Caco-2 (cell line): ENCODE measurements around the gene EIF1AD. TPM values are rescaled to one million over a fixed set of nuclear protein-coding genes. Genes with fewer than 3 reads are reported as not detected.

Source experiments
- BruUV-seq: library from RNA; stranded (reverse); fragments of 400-500 nt; replicated peaks from 2 replicates; lab custom pipeline; 2021; lab: Mats Ljungman, UMichigan
- CTCF ChIA-PET: fragments of 300-600 bp; sonication (Branson Sonifier 250); formaldehyde crosslinking; loops from one replicate; lab custom pipeline; 2022; ENCODE audit warnings: antibody characterized with exemption; lab: Charles Lee
- POLR2A ChIA-PET: fragments of 300-600 bp; sonication (Branson Sonifier 250); formaldehyde crosslinking; loops from one replicate; lab custom pipeline; 2022; ENCODE audit warnings: antibody characterized with exemption; lab: Charles Lee
- DNase-seq, 2 experiments: peaks; one replicate each; pipeline versions ENCODE4 v3.0.0 to v3.0.0-alpha.2; 2020 to 2022
- H3K27me3 ChIP-seq: replicated peaks from 2 replicates; pipeline ENCODE4 v1.6.0; 2011; ENCODE audit warnings: low read length; ENCODE audit not compliant: control insufficient read depth, insufficient read depth
- H3K36me3 ChIP-seq: 2 replicates; pipeline ENCODE4 v1.5.1; 2011; ENCODE audit warnings: low read length; ENCODE audit not compliant: control insufficient read depth, insufficient read depth
- H3K4me1 ChIP-seq: fragments of 250-450 bp; sonication (Bioruptor Pico); 2 replicates; pipeline ENCODE4 v1.5.1; 2020; ENCODE audit warnings: mild to moderate bottlenecking
- H3K4me3 ChIP-seq: 2 replicates; pipeline ENCODE4 v1.5.1; 2011; ENCODE audit warnings: low read depth, mild to moderate bottlenecking, control low read depth, low read length
- H3K9me3 ChIP-seq: fragments of 250-450 bp; sonication (Bioruptor Pico); 2 replicates; pipeline ENCODE4 v1.5.1; 2020; ENCODE audit warnings: mild to moderate bottlenecking, moderate library complexity
- H3K27ac Mint-ChIP-seq: one replicate; pipeline ENCODE4 v1.8.0; 2022; ENCODE audit warnings: mixed read lengths; ENCODE audit not compliant: unreplicated experiment
- H3K27me3 Mint-ChIP-seq: one replicate; pipeline ENCODE4 v1.8.0; 2022; ENCODE audit warnings: mixed read lengths; ENCODE audit not compliant: insufficient read depth, unreplicated experiment
- H3K36me3 Mint-ChIP-seq: one replicate; pipeline ENCODE4 v1.8.0; 2022; ENCODE audit warnings: mild to moderate bottlenecking, mixed read lengths; ENCODE audit not compliant: insufficient read depth, unreplicated experiment
- H3K4me1 Mint-ChIP-seq: one replicate; pipeline ENCODE4 v1.8.0; 2022; ENCODE audit warnings: low read depth, mixed read lengths; ENCODE audit not compliant: unreplicated experiment
- H3K4me3 Mint-ChIP-seq: one replicate; pipeline ENCODE4 v1.8.0; 2022; ENCODE audit warnings: mild to moderate bottlenecking, moderate library complexity, mixed read lengths; ENCODE audit not compliant: unreplicated experiment
- H3K9me3 Mint-ChIP-seq: one replicate; pipeline ENCODE4 v1.8.0; 2022; ENCODE audit warnings: mixed read lengths; ENCODE audit not compliant: unreplicated experiment
- intact Hi-C: fragments of 100-400 bp; cut with micrococcal nuclease; formaldehyde crosslinking; loops from one replicate; pipeline ENCODE4 v1.10.0; 2022; ENCODE audit not compliant: unreplicated experiment
- total RNA-seq: library from RNA; stranded (reverse); gene quantifications from 2 replicates; pipeline ENCODE4 v1.2.3, GENCODE V29; 2022
- TF ChIP-seq, protein P1 (sequence below), 2 experiments: fragments of 200-600 bp in 1 of 2; IDR thresholded peaks; 1 replicate in 1 of 2; 2 replicates in 1 of 2; pipeline versions ENCODE4 v1.5.1 to v1.8.0; 2011 to 2022; ENCODE audit warnings: antibody characterized with exemption in 1 of 2, control low read depth in 1 of 2, inconsistent platforms in 1 of 2, low read depth in 1 of 2, low read length in 1 of 2, mild to moderate bottlenecking in 1 of 2, moderate library complexity in 1 of 2; ENCODE audit not compliant: insufficient read depth in 1 of 2, severe bottlenecking in 1 of 2, unreplicated experiment in 1 of 2

EIF1AD gene
- total RNA-seq, 1 experiment from 2014 or later = 55.3 TPM

DNA sequence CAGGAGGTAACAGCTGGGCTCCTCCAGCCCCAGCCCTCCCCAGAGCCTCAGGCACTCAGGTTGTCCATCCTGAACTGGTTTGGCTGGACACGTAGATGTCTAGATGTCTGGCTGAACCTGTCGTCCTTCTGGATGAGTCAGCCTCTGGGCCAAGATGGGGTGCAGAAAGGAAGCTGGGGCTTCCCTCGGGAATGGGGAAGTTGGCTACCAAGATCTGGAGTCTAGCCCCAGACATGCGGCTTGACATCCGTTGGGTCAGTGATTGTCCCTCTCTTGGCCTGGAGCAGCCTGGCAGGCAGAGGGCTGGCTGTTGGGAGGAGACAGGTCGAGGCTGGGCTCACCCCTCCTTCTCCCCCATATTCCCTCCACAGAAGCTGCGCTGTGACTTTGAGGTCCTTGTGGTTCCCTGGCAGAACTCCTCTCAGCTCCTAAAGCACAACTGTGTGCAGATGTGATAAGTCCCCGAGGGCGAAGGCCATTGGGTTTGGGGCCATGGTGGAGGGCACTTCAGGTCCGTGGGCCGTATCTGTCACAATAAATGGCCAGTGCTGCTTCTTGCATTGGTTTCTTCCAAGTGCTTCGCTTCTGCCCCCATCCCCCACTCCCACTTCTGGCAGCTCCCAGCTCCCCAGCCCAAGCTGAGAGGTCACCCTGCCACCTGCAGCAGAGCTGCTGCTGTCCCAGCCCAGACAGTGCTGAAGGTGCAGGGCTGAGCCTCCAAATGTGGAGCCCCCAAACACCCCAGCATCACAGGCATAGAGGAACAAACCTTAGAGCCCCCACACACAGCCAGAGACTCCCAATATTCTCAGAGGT is 11.2 kb upstream of the EIF1AD start:
- Histone ChIP-seq H3K9me3 (no peaks in the 10 kb centered on the region), H3K36me3 (no peaks in the 10 kb centered on the region), H3K27me3 (no peaks in the 10 kb centered on the region), H3K4me1 (peaks cover 21% of the 10 kb centered on the region), H3K4me3 (no peak overlapping the region)
- BruUV-seq = no TSS peak
- ChIA-PET CTCF (interaction anchor here (1.6 kb wide), 1 partner anchor 9 kb away, joined by 7 read pairs; no protein-coding TSS in a partner anchor), POLR2A (interaction anchor here (0.7 kb wide), 1 partner anchor 11 kb away, joined by 3 read pairs; the partner anchor contains the start of gene BANF1)
- TF ChIP-seq, protein P1, sequence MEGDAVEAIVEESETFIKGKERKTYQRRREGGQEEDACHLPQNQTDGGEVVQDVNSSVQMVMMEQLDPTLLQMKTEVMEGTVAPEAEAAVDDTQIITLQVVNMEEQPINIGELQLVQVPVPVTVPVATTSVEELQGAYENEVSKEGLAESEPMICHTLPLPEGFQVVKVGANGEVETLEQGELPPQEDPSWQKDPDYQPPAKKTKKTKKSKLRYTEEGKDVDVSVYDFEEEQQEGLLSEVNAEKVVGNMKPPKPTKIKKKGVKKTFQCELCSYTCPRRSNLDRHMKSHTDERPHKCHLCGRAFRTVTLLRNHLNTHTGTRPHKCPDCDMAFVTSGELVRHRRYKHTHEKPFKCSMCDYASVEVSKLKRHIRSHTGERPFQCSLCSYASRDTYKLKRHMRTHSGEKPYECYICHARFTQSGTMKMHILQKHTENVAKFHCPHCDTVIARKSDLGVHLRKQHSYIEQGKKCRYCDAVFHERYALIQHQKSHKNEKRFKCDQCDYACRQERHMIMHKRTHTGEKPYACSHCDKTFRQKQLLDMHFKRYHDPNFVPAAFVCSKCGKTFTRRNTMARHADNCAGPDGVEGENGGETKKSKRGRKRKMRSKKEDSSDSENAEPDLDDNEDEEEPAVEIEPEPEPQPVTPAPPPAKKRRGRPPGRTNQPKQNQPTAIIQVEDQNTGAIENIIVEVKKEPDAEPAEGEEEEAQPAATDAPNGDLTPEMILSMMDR (IDR thresholded peaks at IDR 0.05; ENCODE audit: insufficient read depth in 1 of 2, low read depth in 1 of 2, low read length in 1 of 2, severe bottlenecking in 1 of 2, unreplicated experiment in 1 of 2) = no peak
- peaks cover 9% of the 10 kb centered on the region for H3K36me3 Mint-ChIP-seq
- H3K4me1 Mint-ChIP-seq = peaks cover 7% of the 10 kb centered on the region
- intact Hi-C loops = no loop called here
- no peaks in the 10 kb centered on the region for H3K27me3 Mint-ChIP-seq
- H3K27ac Mint-ChIP-seq = no peak overlapping the region
- DNase-seq = no peak
- H3K4me3 Mint-ChIP-seq = no peak overlapping the region
- H3K9me3 Mint-ChIP-seq = no peaks in the 10 kb centered on the region

DNA sequence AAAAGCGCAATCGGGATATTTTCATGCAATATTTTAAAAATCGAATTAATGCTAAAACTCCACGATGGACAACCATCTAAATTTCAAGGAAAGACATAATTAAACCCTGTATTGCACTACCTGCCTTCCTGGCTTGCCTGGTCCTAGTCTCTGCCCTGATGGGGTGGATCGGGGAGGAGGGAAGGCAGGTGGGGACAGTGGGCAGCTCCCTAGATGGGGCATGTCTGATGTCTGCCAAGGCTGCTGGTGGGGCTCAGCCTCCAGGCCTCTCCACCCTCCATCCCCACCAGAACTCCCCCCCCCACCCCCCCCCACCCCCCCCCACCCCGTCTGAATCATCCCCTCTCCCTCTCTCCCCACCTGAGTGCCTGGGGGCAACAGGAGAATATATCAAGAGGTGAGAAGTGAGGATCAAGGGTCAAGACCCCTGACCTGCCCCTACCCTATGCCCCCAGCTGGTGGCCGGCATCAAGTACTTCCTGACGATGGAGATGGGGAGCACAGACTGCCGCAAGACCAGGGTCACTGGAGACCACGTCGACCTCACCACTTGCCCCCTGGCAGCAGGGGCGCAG is 10.5 kb upstream of the EIF1AD start:
- no peak for DNase-seq
- Histone ChIP-seq H3K4me3 (no peak overlapping the region), H3K9me3 (no peaks in the 10 kb centered on the region), H3K27me3 (no peaks in the 10 kb centered on the region), H3K4me1 (peaks cover 21% of the 10 kb centered on the region), H3K36me3 (no peaks in the 10 kb centered on the region)
- intact Hi-C loops = no loop called here
- ChIA-PET CTCF (interaction anchor here (1.6 kb wide), 1 partner anchor 10 kb away, joined by 7 read pairs; no protein-coding TSS in a partner anchor), POLR2A (interaction anchor here (0.7 to 2.0 kb wide), 2 partner anchors 10 kb away, joined by 3 to 8 read pairs; partner anchors contain the start of genes BANF1 and EIF1AD)
- no peaks in the 10 kb centered on the region for H3K9me3 Mint-ChIP-seq
- TF ChIP-seq, protein P1 (IDR thresholded peaks at IDR 0.05; ENCODE audit: insufficient read depth in 1 of 2, low read depth in 1 of 2, low read length in 1 of 2, severe bottlenecking in 1 of 2, unreplicated experiment in 1 of 2) = no peak
- BruUV-seq = no TSS peak
- H3K36me3 Mint-ChIP-seq = peaks cover 9% of the 10 kb centered on the region
- H3K27ac Mint-ChIP-seq = no peak overlapping the region
- H3K27me3 Mint-ChIP-seq = no peaks in the 10 kb centered on the region
- H3K4me1 Mint-ChIP-seq = peaks cover 7% of the 10 kb centered on the region
- H3K4me3 Mint-ChIP-seq = no peak overlapping the region

DNA sequence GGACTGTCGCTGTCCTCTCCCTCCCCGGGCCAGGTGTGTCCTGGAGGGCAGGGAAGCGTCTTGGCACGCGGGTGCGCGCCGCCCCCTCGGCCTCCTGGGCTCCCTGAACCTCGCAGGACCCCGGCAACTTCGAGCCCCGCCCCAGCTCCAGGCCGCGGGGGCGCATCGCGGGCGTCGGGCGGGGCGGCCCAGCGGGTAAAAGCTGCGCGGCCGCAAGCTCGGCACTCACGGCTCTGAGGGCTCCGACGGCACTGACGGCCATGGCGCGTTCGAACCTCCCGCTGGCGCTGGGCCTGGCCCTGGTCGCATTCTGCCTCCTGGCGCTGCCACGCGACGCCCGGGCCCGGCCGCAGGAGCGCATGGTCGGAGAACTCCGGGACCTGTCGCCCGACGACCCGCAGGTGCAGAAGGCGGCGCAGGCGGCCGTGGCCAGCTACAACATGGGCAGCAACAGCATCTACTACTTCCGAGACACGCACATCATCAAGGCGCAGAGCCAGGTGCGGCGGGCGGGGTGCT is 9.9 kb upstream of the EIF1AD start, which contains the start of gene CST6:
Gene CST6 (plus strand): TSS at position 224 of the 519 bp plus-strand sequence. CDS start 37 bp downstream, at position 261.
- Histone ChIP-seq H3K4me3 (no peak within 1 kb of the TSS), H3K27me3 (no peaks in the 10 kb centered on the region), H3K9me3 (no peaks in the 10 kb centered on the region), H3K36me3 (no peaks in the 10 kb centered on the region), H3K4me1 (peaks cover 21% of the 10 kb centered on the region)
- Mint-ChIP-seq H3K4me3 (no peak within 1 kb of the TSS), H3K9me3 (no peaks in the 10 kb centered on the region), H3K27ac (no peak within 1 kb of the TSS), H3K4me1 (peaks cover 7% of the 10 kb centered on the region), H3K27me3 (no peaks in the 10 kb centered on the region), H3K36me3 (peaks cover 9% of the 10 kb centered on the region)
- ChIA-PET POLR2A (interaction anchor here (2.0 kb wide), 1 partner anchor 9 kb away, joined by 8 read pairs; the partner anchor contains the start of genes BANF1 and EIF1AD), CTCF (interaction anchor here (0.6 kb wide), 3 partner anchors 9 to 124 kb away, joined by 5 to 8 read pairs (median 6); partner anchors contain the start of gene FIBP)
- intact Hi-C loops = no loop called here
- TF ChIP-seq, protein P1 (IDR thresholded peaks at IDR 0.05; ENCODE audit: insufficient read depth in 1 of 2, low read depth in 1 of 2, low read length in 1 of 2, severe bottlenecking in 1 of 2, unreplicated experiment in 1 of 2) = no peak
- no peak for DNase-seq
- no TSS peak for BruUV-seq
